ENCODE measurements around the gene GNL2.

GRCh38 chr1:37634244-37634991 lies 38.7 kb upstream of the GNL2 start, which contains the start of gene RSPO1:
- TF ChIP-seq CTCF (conservative IDR thresholded peaks at IDR 0.05; ENCODE audit: low read depth, low read length): no peak
- peak; percentile 75 for TF ChIP-seq EZH2 (IDR thresholded peaks at IDR 0.05; ENCODE audit: borderline replicate concordance, low read depth, low read length, poor library complexity, severe bottlenecking)

Measured in A673 (cell line).